Neuron (in vitro differentiated cells): ENCODE data around the gene FRS2.

Experiments used
- H2AFZ ChIP-seq: one replicate; pipeline ENCODE4 v1.6.1; 2013; ENCODE audit warnings: low read depth, mild to moderate bottlenecking, inconsistent platforms, low read length, moderate library complexity
- H3K27me3 ChIP-seq: one replicate; pipeline ENCODE4 v1.6.1; 2013; ENCODE audit warnings: low read length; ENCODE audit not compliant: insufficient read depth
- H3K36me3 ChIP-seq: one replicate; pipeline ENCODE4 v1.6.1; 2013; ENCODE audit warnings: low read length; ENCODE audit not compliant: insufficient read depth
- H3K4me1 ChIP-seq: one replicate; pipeline ENCODE4 v1.6.1; 2013; ENCODE audit warnings: low read length; ENCODE audit not compliant: insufficient read depth
- H3K4me3 ChIP-seq: 2 replicates; pipeline ENCODE4 v1.5.1; 2013; ENCODE audit warnings: mild to moderate bottlenecking, low read length, moderate library complexity
- H3K9me3 ChIP-seq: one replicate; pipeline ENCODE4 v1.6.1; 2013; ENCODE audit warnings: low read length

The FRS2 gene

DNA sequence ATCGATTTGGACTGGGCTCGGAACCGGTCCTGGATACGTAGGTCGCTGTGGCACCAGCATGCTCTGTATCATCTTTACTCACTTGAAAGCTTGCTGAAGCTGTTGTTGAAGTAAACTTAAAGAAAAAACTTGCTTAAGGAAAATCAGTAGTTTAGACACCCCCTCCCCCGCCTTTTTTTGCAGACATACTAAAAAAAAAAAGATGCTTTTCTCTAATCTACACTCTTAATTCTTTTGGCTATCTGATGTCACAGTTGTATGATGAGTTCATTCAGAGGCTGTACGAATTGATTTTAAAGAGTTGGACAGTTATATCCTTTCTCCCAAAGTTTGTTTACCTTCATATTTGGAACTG, 865 bp downstream of the FRS2 start:
- Histone ChIP-seq H3K27me3 (no peaks in the 10 kb centered on the region), H2AFZ (peak overlapping the region; percentile 95), H3K4me1 (peaks cover 36% of the 10 kb centered on the region), H3K4me3 (peak overlapping the region; percentile 97), H3K36me3 (no peaks in the 10 kb centered on the region), H3K9me3 (no peaks in the 10 kb centered on the region)

DNA sequence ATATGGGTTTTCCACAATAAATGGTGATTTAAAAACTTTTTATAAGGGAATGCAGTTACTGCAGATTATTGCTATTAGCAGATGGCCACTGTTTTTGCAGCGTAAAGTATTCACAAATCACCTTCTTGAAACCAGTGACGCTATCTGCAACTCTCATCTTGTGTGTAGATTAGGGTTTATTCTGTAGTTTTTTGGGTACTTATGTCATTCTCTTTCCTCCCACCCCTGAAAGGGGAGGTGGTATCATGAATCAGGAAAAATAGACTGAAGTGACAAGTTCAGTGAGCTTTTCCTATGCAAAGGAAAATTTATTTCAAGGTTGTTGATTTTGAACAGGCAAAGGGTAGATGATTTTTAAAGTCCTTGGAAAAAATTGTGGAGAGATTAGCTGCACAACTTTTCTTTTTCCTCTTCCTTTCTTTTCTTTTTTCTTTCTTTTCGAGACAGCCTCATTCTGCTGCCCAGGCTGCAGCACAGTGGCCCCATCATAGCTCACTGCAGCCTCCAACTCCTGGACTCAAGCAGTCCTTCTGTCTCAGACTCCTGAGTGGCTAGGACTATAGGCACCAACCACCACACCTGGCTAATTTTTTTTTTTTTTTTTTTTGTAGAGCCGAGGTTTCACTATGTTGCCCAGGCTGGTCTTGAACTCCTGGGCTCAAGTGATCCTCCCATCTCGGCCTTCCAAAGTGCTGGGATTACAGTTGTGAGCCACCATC, 1.6 kb downstream of the FRS2 start:
- Histone ChIP-seq H3K4me1 (peaks cover 41% of the 10 kb centered on the region), H3K4me3 (peak overlapping the region; percentile 97), H2AFZ (no peak overlapping the region), H3K27me3 (no peaks in the 10 kb centered on the region), H3K36me3 (no peaks in the 10 kb centered on the region), H3K9me3 (no peaks in the 10 kb centered on the region)

DNA sequence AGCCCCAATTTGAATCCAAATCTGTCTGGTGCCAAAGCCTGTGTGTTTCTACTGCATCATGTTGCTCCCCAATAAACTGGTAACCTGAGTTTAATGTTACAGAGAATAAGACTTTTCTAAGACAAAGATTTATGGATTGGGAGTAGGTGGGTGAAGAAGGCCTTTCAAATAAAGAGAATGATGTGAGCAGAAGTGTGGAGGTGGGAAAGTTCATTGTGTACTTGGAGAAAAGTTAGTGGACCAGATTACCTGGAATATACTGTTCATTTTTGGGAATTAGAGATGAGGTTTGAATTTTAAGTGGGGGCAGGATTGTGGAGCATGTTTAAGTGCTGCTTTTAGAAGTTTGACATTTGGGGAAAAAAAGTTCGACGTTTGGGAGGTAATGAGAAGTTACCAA, 3.1 kb downstream of the FRS2 start:
- no peaks in the 10 kb centered on the region for H3K9me3 ChIP-seq
- no peak overlapping the region for H2AFZ ChIP-seq
- no peak overlapping the region for H3K4me3 ChIP-seq
- no peaks in the 10 kb centered on the region for H3K27me3 ChIP-seq
- H3K36me3 ChIP-seq: no peaks in the 10 kb centered on the region
- peaks cover 41% of the 10 kb centered on the region for H3K4me1 ChIP-seq

DNA sequence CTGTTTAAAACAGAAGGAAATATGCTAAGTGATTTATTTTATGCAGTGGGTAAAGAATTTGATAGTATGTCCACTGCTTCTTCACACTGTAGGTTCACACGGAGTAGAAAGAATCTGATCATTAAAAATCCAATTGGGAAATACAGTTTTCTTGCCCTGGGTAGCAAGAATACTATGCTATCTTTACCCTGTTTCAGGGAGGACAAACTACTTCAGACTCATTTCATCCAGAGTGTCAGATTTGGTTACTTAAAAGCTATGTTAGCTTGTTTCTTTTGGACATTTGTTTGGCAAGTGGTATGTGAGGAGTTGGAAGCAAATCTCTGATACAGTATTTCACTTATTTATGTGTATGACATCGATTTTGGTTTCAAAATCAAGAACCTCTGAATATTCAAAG, 4.3 kb downstream of the FRS2 start:
- H2AFZ ChIP-seq: no peak overlapping the region
- peaks cover 41% of the 10 kb centered on the region for H3K4me1 ChIP-seq
- H3K9me3 ChIP-seq: peaks cover under 1% of the 10 kb centered on the region
- no peaks in the 10 kb centered on the region for H3K36me3 ChIP-seq
- no peaks in the 10 kb centered on the region for H3K27me3 ChIP-seq
- no peak overlapping the region for H3K4me3 ChIP-seq

DNA sequence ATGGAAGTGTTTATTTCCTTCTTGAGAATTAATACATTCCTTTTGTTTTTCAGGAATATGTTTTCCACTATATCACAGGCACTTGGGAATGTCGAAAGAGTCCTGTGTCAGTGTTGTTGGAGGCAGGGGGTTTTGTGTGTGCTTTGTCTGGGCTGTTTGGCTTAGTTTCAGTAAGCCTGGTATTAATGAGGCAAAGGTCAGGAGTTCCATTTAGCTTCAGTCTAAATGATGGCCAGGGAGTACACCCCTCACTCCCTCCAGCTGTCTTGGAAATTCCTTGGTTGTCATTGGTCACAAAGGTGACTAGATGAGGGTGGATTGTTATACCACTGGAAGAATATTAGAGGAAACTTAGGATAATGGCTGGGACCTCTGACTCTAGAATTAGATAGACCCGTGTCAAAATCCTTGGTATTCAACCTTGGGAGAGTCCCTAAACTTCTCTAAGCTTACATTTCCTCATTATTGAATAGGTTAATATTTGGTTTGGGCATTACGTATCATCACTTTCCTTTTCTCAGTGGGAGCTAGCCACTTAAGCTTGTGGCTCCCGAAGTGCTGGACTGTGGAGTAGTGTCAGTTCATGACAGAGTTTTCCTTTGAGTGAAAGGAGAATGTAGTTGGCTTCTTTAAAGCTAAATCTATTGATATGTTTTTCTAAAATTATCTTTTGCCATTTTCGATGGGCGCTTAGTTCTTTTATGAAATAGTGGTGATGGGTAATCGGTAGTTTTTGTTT, 5.2 kb downstream of the FRS2 start:
- H3K27me3 ChIP-seq: no peaks in the 10 kb centered on the region
- H2AFZ ChIP-seq: no peak overlapping the region
- no peaks in the 10 kb centered on the region for H3K36me3 ChIP-seq
- H3K9me3 ChIP-seq: peaks cover 2% of the 10 kb centered on the region
- no peak overlapping the region for H3K4me3 ChIP-seq
- H3K4me1 ChIP-seq: peaks cover 37% of the 10 kb centered on the region

DNA sequence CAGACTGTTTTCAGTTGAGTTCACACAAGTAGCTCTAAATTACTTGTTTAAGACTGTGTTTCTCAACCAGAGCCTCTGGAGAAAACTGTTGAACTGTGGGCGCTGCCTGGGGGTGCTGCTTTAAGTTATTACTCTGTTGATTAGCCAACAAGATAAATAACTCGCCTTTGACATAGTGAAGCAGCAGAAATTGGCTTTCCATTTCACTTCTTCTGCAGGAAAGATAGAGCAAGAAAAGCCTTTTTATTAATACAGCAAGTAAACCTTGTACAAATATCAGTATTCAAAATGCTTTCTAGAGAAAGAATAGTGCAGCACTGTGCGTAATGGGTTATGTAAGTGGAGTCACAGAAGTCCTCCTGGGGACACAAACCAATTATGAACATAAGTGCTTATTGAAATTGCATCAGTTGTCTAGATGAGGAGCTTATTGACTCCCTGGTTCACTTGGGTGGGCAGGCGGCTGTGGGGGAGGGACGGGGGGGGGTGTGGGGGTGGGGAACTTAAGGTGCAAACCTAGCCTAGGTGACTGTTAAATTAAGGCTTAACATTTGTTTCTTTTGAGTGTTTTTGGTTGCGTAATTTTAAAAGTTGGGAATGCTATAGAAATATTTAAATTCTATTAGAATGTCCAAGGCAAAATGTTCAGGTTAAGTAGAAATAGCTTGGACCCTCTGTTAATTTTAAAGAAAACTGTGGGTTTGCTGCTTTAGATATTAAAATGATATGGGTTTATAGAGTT, 6.3 kb downstream of the FRS2 start:
- Histone ChIP-seq H3K27me3 (no peaks in the 10 kb centered on the region), H3K4me3 (no peak overlapping the region), H3K4me1 (peaks cover 32% of the 10 kb centered on the region), H3K36me3 (no peaks in the 10 kb centered on the region), H3K9me3 (peaks cover 2% of the 10 kb centered on the region), H2AFZ (no peak overlapping the region)

DNA sequence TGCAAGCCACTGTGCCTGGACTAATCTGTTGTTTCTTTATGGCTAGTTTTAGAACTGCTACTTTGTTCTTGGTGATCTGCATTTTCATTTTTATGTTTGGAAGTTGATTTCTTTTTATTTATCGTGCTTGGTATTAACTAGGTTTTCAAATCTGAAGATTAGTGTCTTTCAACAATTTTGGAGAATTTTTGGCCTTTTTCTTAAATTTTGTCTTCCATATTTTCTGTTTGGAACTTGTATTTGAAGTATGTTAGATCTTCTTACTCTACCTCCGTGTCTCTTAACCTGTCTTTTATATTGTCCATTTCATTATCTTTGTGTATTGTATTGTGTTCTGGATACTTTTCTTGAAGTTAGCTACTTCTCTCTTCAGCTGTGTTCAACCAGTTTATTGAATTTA, 9.5 kb downstream of the FRS2 start:
- peaks cover 18% of the 10 kb centered on the region for H3K4me1 ChIP-seq
- peaks cover 2% of the 10 kb centered on the region for H3K9me3 ChIP-seq
- no peak overlapping the region for H3K4me3 ChIP-seq
- peaks cover 3% of the 10 kb centered on the region for H3K36me3 ChIP-seq
- H2AFZ ChIP-seq: no peak overlapping the region
- no peaks in the 10 kb centered on the region for H3K27me3 ChIP-seq

DNA sequence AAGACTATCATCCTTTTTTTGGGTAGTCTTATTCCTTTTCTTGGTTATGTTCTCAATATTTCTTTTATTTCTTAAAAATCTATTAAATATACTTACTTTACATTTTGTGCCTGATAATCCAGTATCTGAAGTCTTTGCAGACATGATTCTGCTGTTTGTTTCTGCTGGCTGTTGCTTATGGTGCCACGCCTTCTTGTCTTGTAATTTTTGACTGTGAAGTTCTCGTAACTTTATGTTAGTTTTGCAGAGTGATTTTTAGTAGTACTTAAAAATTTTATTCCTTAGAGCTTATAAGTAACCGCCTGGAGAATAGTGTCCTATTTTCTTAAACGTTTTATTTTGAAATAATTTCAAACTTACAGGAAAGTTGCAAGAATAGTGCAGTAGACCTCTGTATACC, 10.5 kb downstream of the FRS2 start:
- Histone ChIP-seq H3K4me3 (no peak overlapping the region), H2AFZ (no peak overlapping the region), H3K9me3 (peaks cover 4% of the 10 kb centered on the region), H3K36me3 (peaks cover 5% of the 10 kb centered on the region), H3K4me1 (peaks cover 8% of the 10 kb centered on the region), H3K27me3 (no peaks in the 10 kb centered on the region)

DNA sequence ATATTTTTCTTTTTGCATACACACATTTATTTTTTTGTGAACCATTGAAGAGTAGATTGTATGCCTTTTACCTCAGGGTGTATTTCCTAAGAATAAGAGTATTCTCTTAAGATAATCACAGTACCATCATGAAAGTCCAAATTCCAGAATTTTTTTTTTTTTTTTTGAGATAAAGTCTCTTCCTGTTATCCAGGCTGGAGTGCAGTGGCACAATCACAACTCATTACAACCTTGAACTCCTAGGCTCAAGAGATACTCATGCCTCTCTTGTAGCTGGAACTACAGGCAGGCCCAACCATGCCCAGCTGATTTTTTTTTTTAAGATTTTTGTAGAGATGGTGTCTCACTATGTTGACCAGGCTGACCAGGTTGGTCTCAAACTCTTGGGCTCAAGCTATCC, 10.9 kb downstream of the FRS2 start:
- no peak overlapping the region for H2AFZ ChIP-seq
- no peak overlapping the region for H3K4me3 ChIP-seq
- no peaks in the 10 kb centered on the region for H3K27me3 ChIP-seq
- peaks cover 4% of the 10 kb centered on the region for H3K4me1 ChIP-seq
- peaks cover 5% of the 10 kb centered on the region for H3K36me3 ChIP-seq
- H3K9me3 ChIP-seq: peaks cover 7% of the 10 kb centered on the region

- peaks cover 28% of the 10 kb centered on the region for H3K9me3 ChIP-seq
- H3K36me3 ChIP-seq: peaks cover 16% of the 10 kb centered on the region
These were observed 13.5 kb downstream of the FRS2 start for GRCh38 chr12:69483700-69484099.

DNA sequence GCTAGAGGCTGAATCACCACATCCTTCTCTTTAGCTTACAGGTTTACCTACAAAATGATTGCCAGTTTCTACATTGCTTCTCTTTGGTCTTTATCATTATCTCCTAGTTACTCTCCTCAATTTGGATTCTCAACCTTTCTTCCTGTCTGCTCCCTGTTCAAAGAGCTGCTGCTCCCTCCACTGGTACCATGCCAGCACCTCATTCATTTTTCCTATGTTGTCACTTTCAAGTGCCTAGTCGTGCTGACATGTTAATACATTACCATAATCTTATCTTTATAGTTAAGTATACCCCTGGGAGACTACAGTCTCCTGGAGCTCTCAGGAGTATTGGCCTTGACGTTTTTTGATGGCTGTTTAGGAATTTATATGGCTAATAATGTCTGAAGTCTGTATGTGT, 14.2 kb downstream of the FRS2 start:
- Histone ChIP-seq H3K27me3 (no peaks in the 10 kb centered on the region), H3K4me1 (no peaks in the 10 kb centered on the region), H3K4me3 (no peak overlapping the region), H3K36me3 (peaks cover 16% of the 10 kb centered on the region), H3K9me3 (peaks cover 29% of the 10 kb centered on the region), H2AFZ (no peak overlapping the region)

More at GRCh38 chr12:69483700-69484099, 13.5 kb downstream of the FRS2 start:
- H3K4me3 ChIP-seq: no peak overlapping the region
- H3K27me3 ChIP-seq: no peaks in the 10 kb centered on the region
- H2AFZ ChIP-seq: no peak overlapping the region
- H3K4me1 ChIP-seq: no peaks in the 10 kb centered on the region

- no peaks in the 10 kb centered on the region for H3K4me1 ChIP-seq
- H2AFZ ChIP-seq: no peak overlapping the region
- H3K27me3 ChIP-seq: no peaks in the 10 kb centered on the region
- H3K4me3 ChIP-seq: no peak overlapping the region
- H3K36me3 ChIP-seq: peaks cover 15% of the 10 kb centered on the region
- peaks cover 25% of the 10 kb centered on the region for H3K9me3 ChIP-seq
These were observed 20.9 kb downstream of the FRS2 start for GRCh38 chr12:69490920-69491643.

- peaks cover 11% of the 10 kb centered on the region for H3K9me3 ChIP-seq
- no peak overlapping the region for H2AFZ ChIP-seq
- H3K27me3 ChIP-seq: no peaks in the 10 kb centered on the region
- H3K36me3 ChIP-seq: peaks cover 7% of the 10 kb centered on the region
- H3K4me3 ChIP-seq: no peak overlapping the region
- no peaks in the 10 kb centered on the region for H3K4me1 ChIP-seq
These were observed 22.6 kb downstream of the FRS2 start for GRCh38 chr12:69492739-69493138.
